22Rv1 (cell line): ENCODE results near the gene WWC1.

Source experiments
- CTCF ChIP-seq: fragments of 450-650 bp; IDR thresholded peaks from 2 replicates; pipeline ENCODE4 v1.5.1; 2017; ENCODE audit warnings: mild to moderate bottlenecking
- ZFX ChIP-seq: fragments of 450-650 bp; IDR thresholded peaks from 2 replicates; pipeline ENCODE4 v1.6.1; 2017; ENCODE audit warnings: antibody characterized with exemption, borderline replicate concordance

- TF ChIP-seq CTCF (no peak), ZFX (no peak)
These were observed 25.4 kb upstream of the WWC1 start for GRCh38 chr5:168266016-168266415.
